HEK293 (cell line): Measurements from ENCODE around the gene MPHOSPH10.
A peak's percentile ranks its signal among the peaks of the same experiment; 100 is the strongest.
"Not testable (repeated sequence)": the region's sequence is repeated elsewhere in the genome, so short reads cannot be mapped to it uniquely, and the experiment has no call there.

Source experiments
- CTCF ChIA-PET: fragments of 350-600 bp; formaldehyde crosslinking; extraction: SDS; loops from one replicate; lab custom pipeline; 2021; ENCODE audit warnings: antibody characterized with exemption; lab: Yijun Ruan, JAX
- POLR2A ChIA-PET: fragments of 300-600 bp; formaldehyde crosslinking; extraction: SDS; loops from one replicate; lab custom pipeline; 2020; ENCODE audit warnings: antibody characterized with exemption, inconsistent platforms; lab: Yijun Ruan, JAX
- H3K27ac ChIP-seq: fragments of 200-500 bp; sonication (Bioruptor generic); 2 replicates; pipeline ENCODE4 v1.5.1; 2014; ENCODE audit warnings: low read depth, low read length, control low read depth, inconsistent platforms; ENCODE audit errors: extremely low read depth
- H3K36me3 ChIP-seq, 2 experiments: fragments of 200-500 bp in 1 of 2; sonication (Bioruptor generic) in 1 of 2; 1 replicate in 1 of 2; 2 replicates in 1 of 2; pipeline ENCODE4 v1.5.1; 2014 to 2017; ENCODE audit warnings: inconsistent platforms in 2 of 2, low read length in 2 of 2; ENCODE audit not compliant: control insufficient read depth in 2 of 2, insufficient read depth in 1 of 2
- H3K4me1 ChIP-seq: fragments of 200-500 bp; sonication (Bioruptor generic); 2 replicates; pipeline ENCODE4 v1.5.1; 2014; ENCODE audit warnings: mild to moderate bottlenecking, low read length, inconsistent platforms; ENCODE audit not compliant: control insufficient read depth, insufficient read depth
- H3K4me3 ChIP-seq: 2 replicates; pipeline ENCODE4 v1.5.1; 2011; ENCODE audit warnings: low read depth, mild to moderate bottlenecking, control low read depth, low read length, moderate library complexity
- H3K9me3 ChIP-seq: fragments of 200-500 bp; sonication (Bioruptor generic); 2 replicates; pipeline ENCODE4 v1.5.1; 2014; ENCODE audit warnings: low read depth, low read length, inconsistent platforms; ENCODE audit not compliant: control insufficient read depth, insufficient read depth
- CTCF ChIP-seq: fragments of 450-650 bp; formaldehyde crosslinking; IDR thresholded peaks from 2 replicates; pipeline ENCODE4 v1.5.1; 2016; ENCODE audit warnings: missing biosample characterization, missing genetic modification characterization
- GLI2 ChIP-seq: fragments of 450-650 bp; formaldehyde crosslinking; IDR thresholded peaks from 2 replicates; pipeline ENCODE4; 2017; ENCODE audit warnings: missing biosample characterization, missing genetic modification characterization, low read depth, borderline replicate concordance
- MEIS1 ChIP-seq: sonication (generic); formaldehyde crosslinking; IDR thresholded peaks from 2 replicates; pipeline ENCODE4 v1.8.1; 2022; ENCODE audit warnings: missing genetic modification reagents, mild to moderate bottlenecking, borderline replicate concordance
- TCF7L2 ChIP-seq: IDR thresholded peaks from 2 replicates; pipeline ENCODE4 v1.6.1; 2011; ENCODE audit warnings: low read depth, mild to moderate bottlenecking, inconsistent platforms, low read length, moderate library complexity, borderline replicate concordance
- TRIM28 ChIP-seq: IDR thresholded peaks from 2 replicates; pipeline ENCODE4 v1.6.1; 2011; ENCODE audit warnings: low read length, control low read depth, borderline replicate concordance
- YY1 ChIP-seq: fragments of 450-650 bp; formaldehyde crosslinking; IDR thresholded peaks from 2 replicates; pipeline ENCODE4 v1.5.1; 2018; ENCODE audit warnings: missing biosample characterization, missing genetic modification characterization
- ZBTB10 ChIP-seq: fragments of 450-650 bp; formaldehyde crosslinking; IDR thresholded peaks from 2 replicates; pipeline ENCODE4 v1.5.1; 2016; ENCODE audit warnings: missing biosample characterization, missing genetic modification characterization
- ZNF184 ChIP-seq: fragments of 450-650 bp; IDR thresholded peaks from 2 replicates; pipeline ENCODE4 v1.5.1; 2018; ENCODE audit warnings: missing biosample characterization, mild to moderate bottlenecking, missing genetic modification characterization
- ZNF335 ChIP-seq: fragments of 450-650 bp; formaldehyde crosslinking; conservative IDR thresholded peaks from 2 replicates; pipeline ENCODE4 v1.5.1; 2016; ENCODE audit warnings: missing biosample characterization, missing genetic modification characterization
- ZNF521 ChIP-seq: fragments of 450-650 bp; formaldehyde crosslinking; IDR thresholded peaks from 2 replicates; pipeline ENCODE4 v1.5.1; 2017; ENCODE audit warnings: missing biosample characterization, mild to moderate bottlenecking, missing genetic modification characterization
- ZNF596 ChIP-seq: fragments of 450-650 bp; IDR thresholded peaks from 2 replicates; pipeline ENCODE4 v1.5.0; 2018; ENCODE audit warnings: missing biosample characterization, mild to moderate bottlenecking, missing genetic modification characterization, moderate library complexity
- ZNF623 ChIP-seq: fragments of 450-650 bp; formaldehyde crosslinking; IDR thresholded peaks from 2 replicates; pipeline ENCODE4 v1.5.1; 2016; ENCODE audit warnings: missing biosample characterization, missing genetic modification characterization
- ZNF629 ChIP-seq: fragments of 450-650 bp; formaldehyde crosslinking; IDR thresholded peaks from 2 replicates; pipeline ENCODE4 v1.5.1; 2017; ENCODE audit warnings: missing biosample characterization, missing genetic modification characterization
- ZNF747 ChIP-seq: fragments of 450-650 bp; formaldehyde crosslinking; IDR thresholded peaks from 2 replicates; pipeline ENCODE4 v1.5.1; 2016; ENCODE audit warnings: missing biosample characterization, missing genetic modification characterization
- ZSCAN5A ChIP-seq: fragments of 450-650 bp; formaldehyde crosslinking; IDR thresholded peaks from 2 replicates; pipeline ENCODE4 v1.5.1; 2016; ENCODE audit warnings: missing biosample characterization, missing genetic modification characterization
- TF ChIP-seq, protein P1 (sequence below): fragments of 450-650 bp; formaldehyde crosslinking; IDR thresholded peaks from 2 replicates; pipeline ENCODE4 v1.5.1; 2017; ENCODE audit warnings: missing biosample characterization, mild to moderate bottlenecking, missing genetic modification characterization, moderate library complexity
- TF ChIP-seq, protein P2 (sequence below): fragments of 450-650 bp; formaldehyde crosslinking; IDR thresholded peaks from 2 replicates; pipeline ENCODE4 v1.5.1; 2016; ENCODE audit warnings: missing biosample characterization, missing genetic modification characterization, low read depth

The MPHOSPH10 gene

DNA sequence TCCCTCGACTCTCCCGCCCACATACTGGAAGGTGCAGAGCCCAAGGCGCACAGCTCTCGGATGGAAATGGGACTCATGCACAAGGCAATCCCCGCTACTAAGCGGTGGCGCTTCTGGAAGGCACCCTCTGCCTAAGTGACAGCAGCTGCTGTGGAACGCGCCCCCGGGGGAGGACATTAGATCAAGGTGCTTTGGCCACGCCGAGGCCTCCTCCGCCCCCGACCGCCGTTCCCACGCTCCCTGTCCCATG, 607 bp upstream of the MPHOSPH10 start (continued):
- TF ChIP-seq CTCF (tag by site-specific recombination) (peak; percentile 36; the same call in 1 of the 2 replicates), ZNF521 (tag by site-specific recombination) (no peak), YY1 (tag by site-specific recombination) (peak; percentile 59), ZNF335 (tag by site-specific recombination) (peak; percentile 96), ZNF629 (tag by site-specific recombination) (no peak), TRIM28 (0 out of 2 replicates have a peak, but pooled peaks have one; percentile 1)
- TF ChIP-seq, protein P1, sequence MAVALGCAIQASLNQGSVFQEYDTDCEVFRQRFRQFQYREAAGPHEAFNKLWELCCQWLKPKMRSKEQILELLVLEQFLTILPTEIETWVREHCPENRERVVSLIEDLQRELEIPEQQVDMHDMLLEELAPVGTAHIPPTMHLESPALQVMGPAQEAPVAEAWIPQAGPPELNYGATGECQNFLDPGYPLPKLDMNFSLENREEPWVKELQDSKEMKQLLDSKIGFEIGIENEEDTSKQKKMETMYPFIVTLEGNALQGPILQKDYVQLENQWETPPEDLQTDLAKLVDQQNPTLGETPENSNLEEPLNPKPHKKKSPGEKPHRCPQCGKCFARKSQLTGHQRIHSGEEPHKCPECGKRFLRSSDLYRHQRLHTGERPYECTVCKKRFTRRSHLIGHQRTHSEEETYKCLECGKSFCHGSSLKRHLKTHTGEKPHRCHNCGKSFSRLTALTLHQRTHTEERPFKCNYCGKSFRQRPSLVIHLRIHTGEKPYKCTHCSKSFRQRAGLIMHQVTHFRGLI (tag by site-specific recombination) = no peak

GRCh38 chr2:71130905-71131244, 441 bp downstream of the MPHOSPH10 start:
- Histone ChIP-seq H3K36me3 (peaks cover 24 to 26% of the 10 kb centered on the region in 2 experiments), H3K9me3 (no peaks in the 10 kb centered on the region), H3K27ac (peak overlapping the region; percentile 79; the same call in 1 of the 2 replicates), H3K4me3 (peak overlapping the region; percentile 90), H3K4me1 (0 out of 2 replicates have a peak, but pooled peaks cover 3% of the 10 kb centered on the region)
- ChIA-PET CTCF (interaction anchor here (0.8 to 2.8 kb wide), 3 partner anchors 25 to 129 kb away, joined by 3 to 14 read pairs (median 5); no protein-coding TSS in a partner anchor), POLR2A (interaction anchor here (0.6 to 1.5 kb wide), 7 partner anchors 16 to 362 kb away, joined by 3 to 6 read pairs (median 3); partner anchors contain the start of genes ADD2 and NAGK)
- no peak for TF ChIP-seq ZNF623 (tag by site-specific recombination)
- no peak for TF ChIP-seq TCF7L2
- TF ChIP-seq ZNF629 (tag by site-specific recombination) = no peak
- no peak for TF ChIP-seq ZSCAN5A (tag by site-specific recombination)
- TF ChIP-seq ZNF184 (tag by site-specific recombination) = no peak
- TF ChIP-seq ZNF747 (tag by site-specific recombination) = no peak
- TF ChIP-seq MEIS1 (CRISPR knock-in tag) = no peak
- no peak for TF ChIP-seq ZBTB10 (tag by site-specific recombination)
- TF ChIP-seq ZNF596 = no peak
- TF ChIP-seq, protein P2, sequence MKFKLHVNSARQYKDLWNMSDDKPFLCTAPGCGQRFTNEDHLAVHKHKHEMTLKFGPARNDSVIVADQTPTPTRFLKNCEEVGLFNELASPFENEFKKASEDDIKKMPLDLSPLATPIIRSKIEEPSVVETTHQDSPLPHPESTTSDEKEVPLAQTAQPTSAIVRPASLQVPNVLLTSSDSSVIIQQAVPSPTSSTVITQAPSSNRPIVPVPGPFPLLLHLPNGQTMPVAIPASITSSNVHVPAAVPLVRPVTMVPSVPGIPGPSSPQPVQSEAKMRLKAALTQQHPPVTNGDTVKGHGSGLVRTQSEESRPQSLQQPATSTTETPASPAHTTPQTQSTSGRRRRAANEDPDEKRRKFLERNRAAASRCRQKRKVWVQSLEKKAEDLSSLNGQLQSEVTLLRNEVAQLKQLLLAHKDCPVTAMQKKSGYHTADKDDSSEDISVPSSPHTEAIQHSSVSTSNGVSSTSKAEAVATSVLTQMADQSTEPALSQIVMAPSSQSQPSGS = no peak
- no peak for TF ChIP-seq GLI2 (tag by site-specific recombination)

- not testable (repeated sequence) for H3K27ac ChIP-seq, H3K9me3 ChIP-seq, H3K4me1 ChIP-seq
- Histone ChIP-seq H3K4me3 (peak overlapping the region; percentile 90), H3K36me3 (peaks cover 31 to 33% of the 10 kb centered on the region in 2 experiments)
- ChIA-PET CTCF (interaction anchor here (0.6 to 2.8 kb wide), 3 partner anchors 31 to 211 kb away, joined by 3 to 14 read pairs (median 5); no protein-coding TSS in a partner anchor), POLR2A (interaction anchor here (1.3 kb wide), 1 partner anchor 63 kb away, joined by 6 read pairs; the partner anchor contains the start of gene NAGK)
Observed at GRCh38 chr2:71131387-71132166, 1.1 kb downstream of the MPHOSPH10 start.
